ENCODE results near the gene GDF7. TPM values are rescaled to one million over a fixed set of nuclear protein-coding genes. Genes with fewer than 3 reads are reported as not detected.

GDF7 gene
- total RNA-seq, 6 donors from 2014 or later, result under 0.01 to 1.8 (median 0.44) TPM

DNA sequence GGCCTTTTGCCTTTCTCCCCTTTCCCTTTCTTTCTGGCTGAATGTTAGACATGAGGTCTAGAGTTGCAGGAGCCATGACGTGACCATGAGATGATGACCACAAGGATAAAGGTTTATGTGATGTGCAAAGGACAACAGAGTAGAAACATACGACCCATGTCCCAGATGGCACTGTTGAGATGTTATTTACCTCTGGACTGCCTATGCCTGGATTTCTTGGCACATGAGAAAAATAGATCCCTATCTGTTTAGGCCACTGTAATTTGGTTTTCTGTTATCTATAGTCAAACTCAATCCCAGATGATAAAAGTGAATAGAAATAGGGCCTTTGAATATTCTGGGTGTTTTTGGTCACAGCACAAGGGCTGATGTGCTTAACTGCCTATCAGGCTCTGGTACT, 58.8 kb downstream of the GDF7 start:
- ATAC-seq (ENCODE audit: low FRiP score in 2 of 2), result no peak
- 97 to 98% methylated on average over 2 of the region's 2 CpGs for WGBS, 2 donors
- no peak for DNase-seq
- Histone ChIP-seq H3K4me1 (peaks cover 7 to 11% (median 9%) of the 10 kb centered on the region in 4 donors), H3K9me3 (no peaks in the 10 kb centered on the region), H3K27ac (no peak overlapping the region), H3K27me3 (no peaks in the 10 kb centered on the region), H3K4me3 (no peak overlapping the region), H3K36me3 (no peaks in the 10 kb centered on the region)
- TF ChIP-seq POLR2AphosphoS5 (IDR thresholded peaks at IDR 0.05) (no peak), EP300 (IDR thresholded peaks at IDR 0.05) (no peak), POLR2A (IDR thresholded peaks at IDR 0.05) (no peak)
- TF ChIP-seq, protein P1, sequence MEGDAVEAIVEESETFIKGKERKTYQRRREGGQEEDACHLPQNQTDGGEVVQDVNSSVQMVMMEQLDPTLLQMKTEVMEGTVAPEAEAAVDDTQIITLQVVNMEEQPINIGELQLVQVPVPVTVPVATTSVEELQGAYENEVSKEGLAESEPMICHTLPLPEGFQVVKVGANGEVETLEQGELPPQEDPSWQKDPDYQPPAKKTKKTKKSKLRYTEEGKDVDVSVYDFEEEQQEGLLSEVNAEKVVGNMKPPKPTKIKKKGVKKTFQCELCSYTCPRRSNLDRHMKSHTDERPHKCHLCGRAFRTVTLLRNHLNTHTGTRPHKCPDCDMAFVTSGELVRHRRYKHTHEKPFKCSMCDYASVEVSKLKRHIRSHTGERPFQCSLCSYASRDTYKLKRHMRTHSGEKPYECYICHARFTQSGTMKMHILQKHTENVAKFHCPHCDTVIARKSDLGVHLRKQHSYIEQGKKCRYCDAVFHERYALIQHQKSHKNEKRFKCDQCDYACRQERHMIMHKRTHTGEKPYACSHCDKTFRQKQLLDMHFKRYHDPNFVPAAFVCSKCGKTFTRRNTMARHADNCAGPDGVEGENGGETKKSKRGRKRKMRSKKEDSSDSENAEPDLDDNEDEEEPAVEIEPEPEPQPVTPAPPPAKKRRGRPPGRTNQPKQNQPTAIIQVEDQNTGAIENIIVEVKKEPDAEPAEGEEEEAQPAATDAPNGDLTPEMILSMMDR (IDR thresholded peaks at IDR 0.05), result no peak

DNA sequence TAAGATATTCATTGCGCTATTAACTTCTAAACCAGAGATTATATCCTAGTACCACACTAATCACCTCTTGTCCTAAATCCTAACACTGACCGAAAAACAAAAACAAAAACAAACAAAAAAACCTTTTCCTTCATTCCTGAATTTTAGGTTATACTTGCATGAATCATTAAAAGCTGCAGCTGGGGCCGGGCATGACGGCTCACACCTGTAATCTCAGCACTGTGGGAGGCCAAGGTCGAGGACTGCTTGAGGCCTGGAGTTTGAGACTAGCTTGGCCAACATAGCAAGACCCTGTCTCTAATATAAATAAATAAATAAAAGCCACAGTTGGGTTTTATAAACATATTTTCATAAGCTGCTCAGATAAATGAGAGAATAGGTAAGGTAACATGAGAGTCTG, 60.0 kb downstream of the GDF7 start:
- H3K27me3 ChIP-seq, result no peaks in the 10 kb centered on the region
- ATAC-seq (ENCODE audit: low FRiP score in 2 of 2) (no peak), DNase-seq (no peak)
- TF ChIP-seq EP300 (IDR thresholded peaks at IDR 0.05) (no peak), POLR2A (IDR thresholded peaks at IDR 0.05) (no peak)
- 96 to 98% methylated on average over 5 of the region's 5 CpGs for WGBS, 2 donors
- peaks cover 7 to 11% (median 9%) of the 10 kb centered on the region in 4 donors for H3K4me1 ChIP-seq
- H3K4me3 ChIP-seq, result no peak overlapping the region
- H3K9me3 ChIP-seq, result no peaks in the 10 kb centered on the region
- H3K36me3 ChIP-seq, result no peaks in the 10 kb centered on the region
- H3K27ac ChIP-seq, result no peak overlapping the region

DNA sequence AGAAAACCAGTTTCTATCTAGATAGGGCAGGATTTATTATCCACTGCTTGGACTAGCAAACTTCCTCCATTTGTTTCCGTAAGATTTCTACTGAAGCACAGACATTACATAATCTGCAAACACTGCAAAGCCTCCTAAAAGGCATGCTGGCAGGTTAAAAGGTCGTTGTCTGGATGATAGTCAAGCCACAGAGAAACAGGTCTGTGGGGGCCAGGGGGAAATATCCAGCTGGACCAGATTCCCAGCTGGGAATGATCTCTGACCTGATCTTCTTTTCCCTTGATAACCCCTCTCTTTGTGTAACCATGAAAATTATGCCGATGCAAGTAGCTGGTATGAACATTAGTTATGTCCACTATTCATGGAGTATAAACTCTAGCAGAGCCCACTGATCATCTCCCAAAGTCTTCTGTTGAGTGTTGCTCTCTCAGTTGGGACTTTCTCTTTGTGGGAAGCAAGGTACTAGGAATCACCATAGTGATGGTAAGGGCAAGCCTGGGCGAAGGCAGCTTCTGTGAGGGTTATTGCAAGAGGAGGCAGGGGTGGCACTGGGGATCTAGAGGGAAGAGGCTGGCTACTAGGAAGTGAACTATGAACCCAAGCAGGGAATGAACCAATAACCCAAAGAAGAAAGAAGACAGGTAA, 61.3 kb downstream of the GDF7 start:
- 29 to 38% methylated on average over 4 of the region's 4 CpGs for WGBS, 2 donors
- Histone ChIP-seq H3K9me3 (no peaks in the 10 kb centered on the region), H3K36me3 (no peaks in the 10 kb centered on the region), H3K27me3 (no peaks in the 10 kb centered on the region), H3K4me1 (peaks cover 7 to 11% (median 9%) of the 10 kb centered on the region in 4 donors), H3K4me3 (no peak overlapping the region), H3K27ac (peak overlapping the region in 1 of 4 donors; percentile 24)
- peak; percentile 26 to 36 for ATAC-seq (ENCODE audit: low FRiP score in 2 of 2)
- TF ChIP-seq EP300 (IDR thresholded peaks at IDR 0.05) (no peak), POLR2AphosphoS5 (IDR thresholded peaks at IDR 0.05) (no peak), POLR2A (IDR thresholded peaks at IDR 0.05) (no peak)
- TF ChIP-seq, protein P1 (IDR thresholded peaks at IDR 0.05), result no peak
- DNase-seq, result peak in 1 of 2 donors; percentile 35

Other genes starting within 250 kb of the GDF7 start
- gene RHOB, start 220.1 kb upstream of the GDF7 start, total RNA-seq, result 100 to 1,000 TPM; 193 to 583 (median 336) TPM
- 10 to 100 TPM; 41.0 to 45.8 (median 42.7) TPM for gene HS1BP3, start 16.0 kb upstream of the GDF7 start, total RNA-seq
- gene LDAH, start 156.0 kb downstream of the GDF7 start, total RNA-seq, result 10 to 100 TPM in 4 of 6 donors, 1 to 10 TPM in 2; 7.3 to 18.9 (median 13.0) TPM

All from upper lobe of left lung (tissue), 6 donors.